SK-N-SH treated with all-trans-retinoic acid at 6 μM for 48 hours (cell line): ENCODE data around the gene RIT1.

Experiments
- ATAC-seq: fragments of 200-7000 bp; cut with Tn5 transposase; 3 replicates; pipeline ENCODE4 v1.9.1; 2020; ENCODE audit warnings: mild to moderate bottlenecking, moderate library complexity
- ARNTL ChIP-seq: fragments of 450-650 bp; formaldehyde crosslinking; IDR thresholded peaks from 2 replicates; pipeline ENCODE4 v1.5.0; 2020; ENCODE audit warnings: low read depth, mild to moderate bottlenecking, moderate library complexity, borderline replicate concordance
- BACH2 ChIP-seq: fragments of 250-450 bp; sonication (Bioruptor Pico); IDR thresholded peaks from 2 replicates; pipeline ENCODE4 v1.9.0; 2021; ENCODE audit warnings: mild to moderate bottlenecking, borderline replicate concordance
- CSDC2 ChIP-seq: fragments of 250-450 bp; sonication (Bioruptor Pico); IDR thresholded peaks from 2 replicates; pipeline ENCODE4 v1.5.0; 2020; ENCODE audit warnings: mild to moderate bottlenecking, moderate library complexity
- ESRRG ChIP-seq: fragments of 250-450 bp; sonication (Bioruptor Pico); IDR thresholded peaks from 2 replicates; pipeline ENCODE4 v1.6.1; 2021; ENCODE audit warnings: mild to moderate bottlenecking
- GLIS3 ChIP-seq: fragments of 250-450 bp; sonication (Bioruptor Pico); IDR thresholded peaks from 2 replicates; pipeline ENCODE4 v1.5.0; 2020; ENCODE audit warnings: mild to moderate bottlenecking, moderate library complexity
- ISL1 ChIP-seq: fragments of 250-450 bp; sonication (Bioruptor Pico); IDR thresholded peaks from 2 replicates; pipeline ENCODE4 v2.1.2; 2022; ENCODE audit warnings: mild to moderate bottlenecking, moderate library complexity
- OSR1 ChIP-seq: fragments of 250-450 bp; sonication (Bioruptor Pico); IDR thresholded peaks from 2 replicates; pipeline ENCODE4 v1.8.0; 2022; ENCODE audit warnings: moderate library complexity, mild to moderate bottlenecking, inconsistent platforms
- PPARA ChIP-seq: fragments of 250-450 bp; sonication (Bioruptor Pico); IDR thresholded peaks from 2 replicates; pipeline ENCODE4 v1.5.0; 2020; ENCODE audit warnings: mild to moderate bottlenecking, borderline replicate concordance
- SNAI2 ChIP-seq: fragments of 250-450 bp; sonication (Bioruptor Pico); IDR thresholded peaks from 2 replicates; pipeline ENCODE4 v1.5.0; 2020; ENCODE audit warnings: mild to moderate bottlenecking, moderate library complexity
- TCF4 ChIP-seq: fragments of 250-450 bp; sonication (Bioruptor Pico); IDR thresholded peaks from 2 replicates; pipeline ENCODE4 v1.8.0; 2021; ENCODE audit warnings: mild to moderate bottlenecking, moderate library complexity, borderline replicate concordance
- TOX ChIP-seq: fragments of 250-450 bp; sonication (Bioruptor Pico); IDR thresholded peaks from 2 replicates; pipeline ENCODE4 v1.8.0; 2021; ENCODE audit warnings: mild to moderate bottlenecking, moderate library complexity, borderline replicate concordance
- ZC3H10 ChIP-seq: fragments of 250-450 bp; sonication (Bioruptor Pico); IDR thresholded peaks from 2 replicates; pipeline ENCODE4 v1.5.1; 2021; ENCODE audit warnings: mild to moderate bottlenecking, moderate library complexity
- ZFP30 ChIP-seq: fragments of 450-650 bp; formaldehyde crosslinking; IDR thresholded peaks from 2 replicates; pipeline ENCODE4 v1.5.0; 2022; ENCODE audit warnings: mild to moderate bottlenecking, moderate library complexity
- ZNF565 ChIP-seq: fragments of 450-650 bp; formaldehyde crosslinking; conservative IDR thresholded peaks from 2 replicates; pipeline ENCODE4 v1.5.0; 2020; ENCODE audit warnings: low read depth, mild to moderate bottlenecking, moderate library complexity
- ZNF70 ChIP-seq: fragments of 450-650 bp; formaldehyde crosslinking; IDR thresholded peaks from 2 replicates; pipeline ENCODE4 v1.5.0; 2020; ENCODE audit warnings: mild to moderate bottlenecking, moderate library complexity
- TF ChIP-seq, protein P1 (sequence below): fragments of 250-450 bp; sonication (Bioruptor Pico); IDR thresholded peaks from 2 replicates; pipeline ENCODE4 v1.8.0; 2020; ENCODE audit warnings: mild to moderate bottlenecking, moderate library complexity, borderline replicate concordance
- TF ChIP-seq, protein P2 (sequence below): fragments of 250-450 bp; sonication (Bioruptor Pico); IDR thresholded peaks from 2 replicates; pipeline ENCODE4 v1.5.0; 2020; ENCODE audit warnings: mild to moderate bottlenecking, moderate library complexity
- TF ChIP-seq, protein P3 (sequence below): fragments of 250-450 bp; sonication (Bioruptor Pico); IDR thresholded peaks from 2 replicates; pipeline ENCODE4 v1.8.0; 2021; ENCODE audit warnings: low read depth, mild to moderate bottlenecking, moderate library complexity, borderline replicate concordance
- TF ChIP-seq, protein P4 (sequence below): fragments of 250-450 bp; sonication (Bioruptor Pico); IDR thresholded peaks from 2 replicates; pipeline ENCODE4 v1.5.1; 2020; ENCODE audit warnings: low read depth, mild to moderate bottlenecking, moderate library complexity

The RIT1 gene

DNA sequence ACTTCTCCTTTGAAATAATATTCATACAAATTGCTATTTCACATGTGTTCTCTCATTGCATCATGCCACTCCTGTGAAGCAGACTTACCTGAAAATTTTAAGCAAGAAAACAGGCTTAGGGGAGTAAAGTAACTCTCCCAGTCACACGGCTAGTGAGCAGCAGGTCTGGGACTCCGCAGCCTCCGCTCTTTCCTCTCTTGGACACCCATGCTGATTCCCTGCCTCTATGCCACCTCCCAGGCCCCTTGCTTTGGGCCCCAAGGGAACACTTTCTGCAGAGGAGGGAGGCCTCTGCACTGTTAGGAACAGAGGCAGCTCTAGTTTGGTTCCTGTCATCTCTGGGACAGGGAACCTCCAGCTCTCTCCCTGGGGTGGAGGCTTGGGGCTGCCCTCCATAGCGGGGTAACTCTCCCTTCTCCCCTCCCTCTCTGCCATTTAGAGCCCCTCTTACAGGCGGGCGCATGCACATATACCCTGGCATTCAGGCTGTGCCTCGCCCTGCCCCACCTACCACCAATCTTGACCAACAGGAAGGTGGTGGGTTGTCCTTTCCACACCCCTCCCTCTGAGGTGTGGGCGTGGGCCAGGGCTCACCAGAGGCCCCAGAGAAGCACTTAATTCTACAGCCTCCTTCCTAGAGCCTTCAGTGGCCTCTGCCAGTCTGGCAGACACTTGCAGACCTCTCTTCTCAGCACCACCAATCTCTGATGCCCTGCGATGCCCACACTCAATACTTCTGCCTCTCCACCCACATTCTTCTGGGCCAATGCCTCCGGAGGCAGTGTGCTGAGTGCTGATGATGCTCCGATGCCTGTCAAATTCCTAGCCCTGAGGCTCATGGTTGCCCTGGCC lies 30.1 kb upstream of the RIT1 start, which contains the start of gene RXFP4:
TSS of gene RXFP4 (plus strand) at position 646 of the 852 bp plus-strand sequence. CDS start at position 718, 72 bp downstream.
- ATAC-seq, result peak; percentile 23
- TF ChIP-seq TCF4 (CRISPR knock-in tag) (no peak), ZC3H10 (no peak), CSDC2 (CRISPR knock-in tag) (no peak)

DNA sequence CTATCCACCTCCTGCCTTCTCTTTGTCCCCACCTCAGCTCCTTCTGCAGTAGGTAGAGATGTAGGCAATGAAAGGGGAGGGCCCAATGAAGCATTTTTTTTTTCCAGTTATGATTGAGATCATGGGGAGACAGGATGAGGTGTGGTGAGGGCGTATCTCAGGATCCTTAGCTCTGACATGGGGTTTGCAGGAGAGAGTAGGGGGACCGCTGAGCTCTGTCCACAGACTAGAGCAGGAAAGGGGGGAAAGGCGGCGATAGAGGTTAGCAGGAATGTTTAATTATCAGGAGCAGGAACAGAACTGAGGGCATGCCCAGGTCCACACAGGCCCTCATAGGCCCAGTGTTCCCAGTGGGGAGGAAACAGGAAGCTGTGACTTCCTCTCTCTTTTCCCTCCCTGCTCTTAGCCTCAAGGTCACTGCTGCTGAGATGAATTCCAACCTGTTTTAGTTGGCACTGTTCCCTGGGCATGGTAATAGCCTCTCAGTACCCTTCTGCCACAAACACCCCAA lies 29.4 kb upstream of the RIT1 start:
- peak; percentile 58 for ATAC-seq

DNA sequence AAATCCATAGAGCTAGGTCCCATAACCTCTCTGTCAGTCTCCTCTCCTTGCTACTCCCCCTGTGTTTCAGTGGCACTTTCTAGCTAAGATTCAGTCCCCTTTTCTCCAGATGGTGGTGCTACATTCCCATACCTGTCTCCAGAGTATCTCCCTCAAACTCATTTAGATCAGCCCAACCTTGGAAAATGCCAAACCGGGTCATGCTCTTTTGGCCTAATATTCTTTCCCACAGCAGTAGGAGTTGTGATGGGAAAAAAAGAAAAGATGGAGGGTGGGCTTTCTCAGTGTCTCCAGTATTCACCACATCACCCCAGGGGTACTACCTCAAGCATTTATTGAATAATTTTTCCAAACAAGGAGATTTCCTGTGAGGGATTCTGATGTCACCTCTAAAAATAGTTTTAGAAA lies 27.1 kb upstream of the RIT1 start:
- peak; percentile 55 for ATAC-seq
- no peak for TF ChIP-seq GLIS3 (CRISPR knock-in tag)

More for the DNA sequence above, 29.4 kb upstream of the RIT1 start:
- no peak for TF ChIP-seq ZNF565 (CRISPR knock-in tag)
- no peak for TF ChIP-seq ARNTL (CRISPR knock-in tag)
- TF ChIP-seq BACH2 (CRISPR knock-in tag), result no peak
- no peak for TF ChIP-seq ESRRG (CRISPR knock-in tag)
- TF ChIP-seq, protein P1, sequence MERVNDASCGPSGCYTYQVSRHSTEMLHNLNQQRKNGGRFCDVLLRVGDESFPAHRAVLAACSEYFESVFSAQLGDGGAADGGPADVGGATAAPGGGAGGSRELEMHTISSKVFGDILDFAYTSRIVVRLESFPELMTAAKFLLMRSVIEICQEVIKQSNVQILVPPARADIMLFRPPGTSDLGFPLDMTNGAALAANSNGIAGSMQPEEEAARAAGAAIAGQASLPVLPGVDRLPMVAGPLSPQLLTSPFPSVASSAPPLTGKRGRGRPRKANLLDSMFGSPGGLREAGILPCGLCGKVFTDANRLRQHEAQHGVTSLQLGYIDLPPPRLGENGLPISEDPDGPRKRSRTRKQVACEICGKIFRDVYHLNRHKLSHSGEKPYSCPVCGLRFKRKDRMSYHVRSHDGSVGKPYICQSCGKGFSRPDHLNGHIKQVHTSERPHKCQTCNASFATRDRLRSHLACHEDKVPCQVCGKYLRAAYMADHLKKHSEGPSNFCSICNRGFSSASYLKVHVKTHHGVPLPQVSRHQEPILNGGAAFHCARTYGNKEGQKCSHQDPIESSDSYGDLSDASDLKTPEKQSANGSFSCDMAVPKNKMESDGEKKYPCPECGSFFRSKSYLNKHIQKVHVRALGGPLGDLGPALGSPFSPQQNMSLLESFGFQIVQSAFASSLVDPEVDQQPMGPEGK (CRISPR knock-in tag), result no peak
- TF ChIP-seq ISL1 (CRISPR knock-in tag), result no peak
- no peak for TF ChIP-seq OSR1 (CRISPR knock-in tag)
- TF ChIP-seq PPARA, result no peak
- TF ChIP-seq, protein P2, sequence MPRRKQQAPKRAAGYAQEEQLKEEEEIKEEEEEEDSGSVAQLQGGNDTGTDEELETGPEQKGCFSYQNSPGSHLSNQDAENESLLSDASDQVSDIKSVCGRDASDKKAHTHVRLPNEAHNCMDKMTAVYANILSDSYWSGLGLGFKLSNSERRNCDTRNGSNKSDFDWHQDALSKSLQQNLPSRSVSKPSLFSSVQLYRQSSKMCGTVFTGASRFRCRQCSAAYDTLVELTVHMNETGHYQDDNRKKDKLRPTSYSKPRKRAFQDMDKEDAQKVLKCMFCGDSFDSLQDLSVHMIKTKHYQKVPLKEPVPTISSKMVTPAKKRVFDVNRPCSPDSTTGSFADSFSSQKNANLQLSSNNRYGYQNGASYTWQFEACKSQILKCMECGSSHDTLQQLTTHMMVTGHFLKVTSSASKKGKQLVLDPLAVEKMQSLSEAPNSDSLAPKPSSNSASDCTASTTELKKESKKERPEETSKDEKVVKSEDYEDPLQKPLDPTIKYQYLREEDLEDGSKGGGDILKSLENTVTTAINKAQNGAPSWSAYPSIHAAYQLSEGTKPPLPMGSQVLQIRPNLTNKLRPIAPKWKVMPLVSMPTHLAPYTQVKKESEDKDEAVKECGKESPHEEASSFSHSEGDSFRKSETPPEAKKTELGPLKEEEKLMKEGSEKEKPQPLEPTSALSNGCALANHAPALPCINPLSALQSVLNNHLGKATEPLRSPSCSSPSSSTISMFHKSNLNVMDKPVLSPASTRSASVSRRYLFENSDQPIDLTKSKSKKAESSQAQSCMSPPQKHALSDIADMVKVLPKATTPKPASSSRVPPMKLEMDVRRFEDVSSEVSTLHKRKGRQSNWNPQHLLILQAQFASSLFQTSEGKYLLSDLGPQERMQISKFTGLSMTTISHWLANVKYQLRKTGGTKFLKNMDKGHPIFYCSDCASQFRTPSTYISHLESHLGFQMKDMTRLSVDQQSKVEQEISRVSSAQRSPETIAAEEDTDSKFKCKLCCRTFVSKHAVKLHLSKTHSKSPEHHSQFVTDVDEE, result no peak
- TF ChIP-seq ZFP30 (CRISPR knock-in tag), result no peak
- TF ChIP-seq, protein P3, sequence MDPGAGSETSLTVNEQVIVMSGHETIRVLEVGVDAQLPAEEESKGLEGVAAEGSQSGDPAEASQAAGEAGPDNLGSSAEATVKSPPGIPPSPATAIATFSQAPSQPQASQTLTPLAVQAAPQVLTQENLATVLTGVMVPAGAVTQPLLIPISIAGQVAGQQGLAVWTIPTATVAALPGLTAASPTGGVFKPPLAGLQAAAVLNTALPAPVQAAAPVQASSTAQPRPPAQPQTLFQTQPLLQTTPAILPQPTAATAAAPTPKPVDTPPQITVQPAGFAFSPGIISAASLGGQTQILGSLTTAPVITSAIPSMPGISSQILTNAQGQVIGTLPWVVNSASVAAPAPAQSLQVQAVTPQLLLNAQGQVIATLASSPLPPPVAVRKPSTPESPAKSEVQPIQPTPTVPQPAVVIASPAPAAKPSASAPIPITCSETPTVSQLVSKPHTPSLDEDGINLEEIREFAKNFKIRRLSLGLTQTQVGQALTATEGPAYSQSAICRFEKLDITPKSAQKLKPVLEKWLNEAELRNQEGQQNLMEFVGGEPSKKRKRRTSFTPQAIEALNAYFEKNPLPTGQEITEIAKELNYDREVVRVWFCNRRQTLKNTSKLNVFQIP (CRISPR knock-in tag), result no peak
- TF ChIP-seq TOX (CRISPR knock-in tag), result no peak; the same call in 1 of the 2 replicates
- TF ChIP-seq, protein P4, sequence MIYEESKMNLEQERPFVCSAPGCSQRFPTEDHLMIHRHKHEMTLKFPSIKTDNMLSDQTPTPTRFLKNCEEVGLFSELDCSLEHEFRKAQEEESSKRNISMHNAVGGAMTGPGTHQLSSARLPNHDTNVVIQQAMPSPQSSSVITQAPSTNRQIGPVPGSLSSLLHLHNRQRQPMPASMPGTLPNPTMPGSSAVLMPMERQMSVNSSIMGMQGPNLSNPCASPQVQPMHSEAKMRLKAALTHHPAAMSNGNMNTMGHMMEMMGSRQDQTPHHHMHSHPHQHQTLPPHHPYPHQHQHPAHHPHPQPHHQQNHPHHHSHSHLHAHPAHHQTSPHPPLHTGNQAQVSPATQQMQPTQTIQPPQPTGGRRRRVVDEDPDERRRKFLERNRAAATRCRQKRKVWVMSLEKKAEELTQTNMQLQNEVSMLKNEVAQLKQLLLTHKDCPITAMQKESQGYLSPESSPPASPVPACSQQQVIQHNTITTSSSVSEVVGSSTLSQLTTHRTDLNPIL (CRISPR knock-in tag), result no peak
- TF ChIP-seq, all 23 proteins: peak for 0

DNA sequence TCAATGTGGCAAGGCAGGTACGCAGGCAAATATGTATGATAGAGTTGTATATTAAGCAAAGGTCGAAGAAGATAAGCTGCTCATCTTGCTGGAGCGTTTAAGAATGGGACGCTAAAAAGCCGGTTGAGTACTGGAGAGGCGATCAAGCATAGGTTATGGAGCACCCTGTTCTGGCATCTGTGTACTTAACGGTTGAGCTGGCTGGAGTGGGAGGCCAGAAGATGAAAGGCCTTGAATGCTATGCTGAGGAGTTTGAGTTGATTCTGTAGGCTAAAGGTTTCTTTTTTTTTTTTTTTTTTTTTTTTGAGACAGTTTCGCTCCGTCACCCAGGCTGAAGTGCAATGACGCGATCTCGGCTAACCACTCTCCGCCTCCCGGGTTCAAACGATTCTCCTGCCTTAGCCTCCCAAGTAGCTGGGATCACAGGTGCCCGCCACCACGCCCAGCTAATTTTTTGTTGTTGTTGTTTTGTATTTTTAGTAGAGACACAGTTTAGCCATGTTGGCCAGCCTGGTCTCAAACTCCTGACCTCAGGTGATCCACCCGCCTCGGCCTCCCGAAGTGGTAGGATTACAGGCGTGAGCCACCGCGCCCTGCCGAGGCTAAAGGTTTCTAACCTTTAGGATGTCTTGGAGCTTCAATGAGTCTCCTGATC lies 23.9 kb upstream of the RIT1 start:
- no peak for TF ChIP-seq SNAI2 (CRISPR knock-in tag)
- no peak for TF ChIP-seq ZNF70 (CRISPR knock-in tag)
- no peak for TF ChIP-seq TOX (CRISPR knock-in tag)
- TF ChIP-seq ISL1 (CRISPR knock-in tag), result no peak
- ATAC-seq, result 0 out of 3 replicates have a peak, but pooled peaks have one; percentile 1
